GM18502 (cell line): ENCODE data around the gene RSBN1L.

Source experiments
- ATAC-seq: cut with Tn5 transposase; IDR thresholded peaks from one replicate; pipeline ENCODE4 v1.9.1; 2021; ENCODE audit warnings: mild to moderate bottlenecking; ENCODE audit not compliant: unreplicated experiment, poor library complexity

The RSBN1L gene

DNA sequence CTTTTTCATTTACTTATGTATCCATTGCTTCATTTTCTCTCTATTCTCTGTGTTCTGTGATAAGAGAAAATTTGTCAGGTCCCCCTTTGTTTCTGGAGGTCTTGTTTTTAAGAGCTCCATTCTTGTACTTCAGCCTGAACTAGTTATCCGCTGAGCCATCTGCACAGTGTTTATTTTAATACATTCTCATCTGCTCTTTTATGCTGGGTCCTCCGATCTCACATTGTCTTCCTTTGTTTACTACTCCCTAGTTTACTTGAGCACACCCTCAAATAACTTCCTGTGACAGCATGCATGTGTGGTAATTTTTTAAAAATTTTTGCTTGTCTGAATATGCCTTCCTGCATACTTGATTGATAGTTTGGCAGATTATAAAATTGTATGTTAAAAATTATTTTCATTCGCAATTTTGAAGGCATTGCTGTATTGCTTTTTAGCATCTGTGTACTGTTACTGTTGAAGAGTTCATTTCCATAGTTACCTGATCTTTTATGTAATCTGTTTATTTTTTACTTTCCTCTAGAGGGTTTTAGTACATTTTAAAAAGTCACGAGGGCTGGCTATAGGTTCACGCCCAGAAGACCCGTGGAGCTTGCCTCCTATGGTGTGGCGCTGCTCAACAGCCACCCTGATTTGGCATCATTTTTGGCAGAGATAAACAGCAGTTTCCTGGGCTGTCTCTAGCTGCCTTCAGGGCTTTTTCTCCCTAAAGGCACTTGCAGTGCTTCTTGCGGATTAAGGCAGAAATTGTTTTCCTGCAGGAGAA, 31.9 kb downstream of the RSBN1L start:
- no peak for ATAC-seq

DNA sequence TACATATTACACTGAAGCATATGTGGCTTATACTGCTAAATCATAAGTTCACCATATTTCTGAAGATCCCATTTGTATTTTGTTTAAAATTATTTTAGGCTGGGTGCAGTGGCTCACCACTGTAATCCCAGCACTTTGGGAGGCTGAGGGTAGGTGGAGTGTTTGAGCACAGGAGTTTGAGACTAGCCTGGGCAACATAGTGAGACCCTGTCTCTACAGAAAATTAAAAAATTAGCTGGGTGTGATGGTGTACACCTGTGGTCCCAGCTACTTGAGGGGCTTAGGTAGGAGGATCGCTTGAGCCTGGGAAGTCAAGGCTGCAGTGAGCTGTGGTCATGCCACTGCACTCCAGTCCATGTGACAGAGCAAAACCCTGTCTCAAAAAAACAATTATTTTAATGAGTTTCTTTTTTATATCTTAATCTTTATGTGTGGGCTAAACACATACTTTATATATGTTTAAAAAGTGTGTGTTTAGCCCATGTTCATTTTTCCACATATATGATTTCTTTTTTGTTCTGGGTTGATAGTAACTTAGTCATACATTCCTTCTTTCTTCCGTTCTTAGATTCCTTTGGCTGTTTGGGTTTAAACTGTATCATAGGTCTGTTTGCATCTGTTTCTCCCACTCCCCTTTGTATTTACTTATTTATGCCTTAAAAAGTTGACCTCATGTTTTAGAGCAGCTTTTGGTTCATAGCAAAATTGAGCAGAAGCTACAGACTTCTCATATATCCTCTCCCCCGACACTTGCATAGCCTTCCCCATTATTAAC, 33.5 kb downstream of the RSBN1L start:
- ATAC-seq, result no peak

DNA sequence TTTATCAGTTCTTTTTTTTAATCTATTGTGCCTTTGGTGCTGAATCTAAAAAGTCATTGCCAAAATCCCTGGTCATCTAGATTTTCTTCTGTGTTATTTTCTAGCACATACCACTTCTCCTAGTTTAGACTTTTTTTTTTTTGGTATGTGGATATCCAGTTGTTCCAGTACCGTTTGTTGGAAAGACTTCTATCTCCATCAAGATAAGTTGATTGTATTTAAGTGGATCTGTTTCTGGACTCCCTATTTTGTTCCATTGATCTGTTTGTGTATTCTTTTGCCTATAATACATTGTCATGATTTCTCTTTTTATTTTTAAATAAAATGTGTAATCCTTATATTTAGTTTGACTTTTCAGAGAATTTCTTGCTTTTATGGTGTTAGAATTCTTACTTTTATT, 35.5 kb downstream of the RSBN1L start:
- no peak for ATAC-seq

DNA sequence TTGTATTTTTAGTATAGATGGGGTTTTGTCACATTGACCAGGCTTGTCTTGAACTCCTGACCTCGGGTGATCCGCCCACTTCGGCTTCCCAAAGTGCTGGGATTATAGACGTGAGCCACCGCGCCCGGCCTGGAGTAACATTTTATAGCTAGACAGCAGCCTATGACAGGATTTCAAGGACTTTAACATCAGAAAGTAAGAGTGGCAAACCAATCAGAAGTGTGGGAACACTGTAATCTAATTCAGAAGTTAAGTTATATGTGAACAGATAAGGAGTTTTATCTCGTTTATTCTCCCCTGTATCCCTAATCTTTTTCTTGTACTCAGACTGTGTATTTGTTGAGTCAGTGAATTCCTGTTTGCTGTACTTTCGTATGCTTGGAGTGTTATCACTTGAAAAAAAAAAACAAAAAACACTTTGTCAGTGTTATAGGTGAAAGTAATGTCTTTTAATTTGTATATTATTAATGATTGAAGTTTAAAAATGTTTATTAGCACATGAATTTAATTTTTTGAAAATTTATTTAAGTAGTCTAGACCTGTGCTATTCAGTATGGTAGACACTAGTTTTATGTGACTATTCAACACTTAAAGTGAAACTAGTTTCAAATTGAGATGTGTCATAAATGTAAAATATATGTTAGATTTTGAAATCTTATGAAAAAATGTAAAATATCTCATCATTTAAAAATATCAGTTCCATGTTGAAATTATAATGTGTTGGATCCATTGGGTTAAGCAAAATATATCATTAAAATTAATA, 38.6 kb downstream of the RSBN1L start:
- ATAC-seq, result no peak

DNA sequence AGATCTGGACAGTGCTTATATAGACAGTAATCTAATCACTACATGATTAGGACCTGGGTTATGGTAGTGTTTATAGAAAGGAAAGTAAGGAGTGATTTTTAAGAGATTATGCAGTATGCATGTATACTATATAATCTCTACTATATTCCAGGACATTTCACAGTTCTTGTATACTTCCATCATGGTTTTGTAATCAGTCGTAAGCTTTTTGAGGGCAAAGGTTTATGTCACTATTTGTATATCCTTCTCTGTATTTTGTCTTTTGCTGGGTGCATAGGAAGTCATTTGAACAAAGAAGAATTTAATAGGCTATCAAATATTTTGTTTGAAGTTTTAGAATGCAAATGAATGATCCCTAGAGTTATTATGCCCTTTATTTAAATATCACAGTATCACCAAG, 39.2 kb downstream of the RSBN1L start:
- no peak for ATAC-seq

DNA sequence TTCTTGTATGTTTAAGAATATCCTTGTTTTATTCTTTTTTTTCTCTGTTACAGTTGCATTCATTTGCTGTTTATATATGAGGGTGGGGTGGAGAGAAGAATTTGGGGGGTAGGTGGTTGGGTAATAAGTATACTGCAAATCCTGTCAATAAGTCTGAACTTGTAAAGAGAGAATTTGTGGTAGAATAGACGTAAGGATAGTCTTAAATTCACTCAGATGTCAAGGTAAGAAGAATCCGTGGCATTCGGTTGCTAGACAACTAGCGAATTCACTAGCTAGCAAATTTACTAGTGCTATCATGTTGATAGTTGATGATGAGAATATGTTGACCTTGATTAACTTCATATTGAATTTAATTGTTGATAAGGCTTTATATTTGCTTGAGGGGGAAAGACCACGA, 40.7 kb downstream of the RSBN1L start:
- ATAC-seq, result no peak

DNA sequence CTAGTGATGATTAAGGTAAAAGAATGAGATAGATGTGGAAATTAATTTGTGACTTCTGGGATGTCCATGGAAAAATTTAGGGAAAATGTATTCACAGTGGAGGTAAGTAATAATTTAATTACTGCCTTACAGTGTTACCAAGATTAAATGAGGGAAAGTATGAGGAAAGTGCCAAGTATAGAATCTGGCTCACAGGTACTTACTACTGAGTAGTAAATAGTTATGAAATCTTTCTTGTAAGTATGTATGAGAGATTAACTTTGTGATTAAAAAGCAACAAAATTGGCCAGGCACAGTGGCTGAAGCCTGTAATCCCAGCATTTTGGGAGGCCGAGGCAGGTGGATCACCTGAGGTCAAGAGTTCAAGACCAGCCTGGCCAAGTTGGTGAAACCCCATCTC, 42.1 kb downstream of the RSBN1L start:
- ATAC-seq, result no peak

DNA sequence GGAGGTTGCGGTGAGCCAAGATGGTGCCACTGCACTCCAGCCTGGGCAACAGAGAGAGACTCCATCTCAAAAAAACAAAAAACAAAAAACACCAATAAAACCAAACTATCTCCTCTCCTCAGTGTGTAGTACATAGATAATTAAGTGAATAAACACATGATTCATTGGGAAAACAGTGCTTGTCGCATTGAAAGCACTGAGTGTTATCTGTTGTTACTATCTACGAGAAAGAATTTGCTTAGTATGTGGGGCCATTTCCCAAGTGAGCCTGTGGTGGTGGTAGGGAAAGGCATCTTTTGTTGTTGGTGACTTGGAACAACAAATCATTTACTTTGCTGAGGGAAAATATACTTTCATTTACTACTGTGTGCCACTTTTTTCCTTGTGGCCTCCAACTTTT, 42.6 kb downstream of the RSBN1L start:
- no peak for ATAC-seq

DNA sequence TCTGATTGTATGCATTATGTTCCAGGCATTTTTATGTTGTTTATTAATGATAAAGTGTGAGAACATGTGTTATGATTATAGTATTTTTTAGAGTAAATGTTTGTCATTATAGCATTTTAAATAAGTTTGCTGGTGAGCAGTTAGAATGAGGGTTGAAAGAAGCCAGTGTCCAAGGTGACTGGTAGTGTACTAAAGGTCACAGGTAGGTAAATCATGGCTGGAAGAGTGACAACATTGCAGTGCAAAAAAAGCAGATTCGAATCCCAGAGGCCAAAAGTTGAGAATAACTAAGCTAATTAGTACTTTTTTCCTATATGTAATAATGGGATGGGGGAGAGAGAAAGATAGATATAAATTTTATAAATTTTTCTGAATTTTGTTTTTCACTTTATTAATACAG, 44.0 kb downstream of the RSBN1L start:
- ATAC-seq, result no peak

DNA sequence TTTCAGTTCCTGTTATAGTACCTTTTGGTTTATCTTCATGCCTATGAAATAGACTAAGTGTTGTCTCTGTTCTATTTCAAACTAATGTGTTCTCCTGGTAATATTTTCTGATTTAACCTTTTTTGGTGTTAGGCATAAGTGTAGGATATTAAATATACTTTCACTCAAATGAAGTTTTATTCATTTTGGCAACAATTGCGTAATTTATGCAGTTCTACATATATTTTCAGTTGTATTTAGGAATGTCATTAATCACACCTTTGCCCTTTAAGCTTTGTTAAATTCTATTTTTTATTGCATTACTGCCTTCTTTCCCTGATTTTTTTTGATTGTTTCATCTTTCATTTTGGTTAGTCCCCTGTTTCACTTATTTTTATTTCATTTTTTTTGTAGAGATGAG, 47.3 kb downstream of the RSBN1L start:
- ATAC-seq, result no peak

DNA sequence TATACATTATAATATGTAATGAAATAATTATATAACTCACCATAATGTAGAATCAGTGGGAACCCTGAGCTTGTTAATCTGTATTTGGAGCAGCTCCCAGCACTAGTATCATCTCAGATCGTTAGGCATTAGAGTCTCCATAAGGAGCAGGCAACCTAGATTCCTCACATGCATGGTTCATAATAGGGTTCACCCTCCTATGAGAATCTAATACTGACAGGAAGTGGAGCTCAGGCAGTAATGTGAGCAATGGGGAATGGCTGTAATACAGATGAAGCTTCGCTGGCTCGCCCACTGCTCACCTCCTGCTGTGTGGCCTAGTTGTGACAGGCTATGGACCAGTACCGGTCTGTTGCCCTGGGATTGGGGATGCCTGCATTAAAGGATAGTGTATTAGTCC, 49.5 kb downstream of the RSBN1L start:
- ATAC-seq, result no peak

DNA sequence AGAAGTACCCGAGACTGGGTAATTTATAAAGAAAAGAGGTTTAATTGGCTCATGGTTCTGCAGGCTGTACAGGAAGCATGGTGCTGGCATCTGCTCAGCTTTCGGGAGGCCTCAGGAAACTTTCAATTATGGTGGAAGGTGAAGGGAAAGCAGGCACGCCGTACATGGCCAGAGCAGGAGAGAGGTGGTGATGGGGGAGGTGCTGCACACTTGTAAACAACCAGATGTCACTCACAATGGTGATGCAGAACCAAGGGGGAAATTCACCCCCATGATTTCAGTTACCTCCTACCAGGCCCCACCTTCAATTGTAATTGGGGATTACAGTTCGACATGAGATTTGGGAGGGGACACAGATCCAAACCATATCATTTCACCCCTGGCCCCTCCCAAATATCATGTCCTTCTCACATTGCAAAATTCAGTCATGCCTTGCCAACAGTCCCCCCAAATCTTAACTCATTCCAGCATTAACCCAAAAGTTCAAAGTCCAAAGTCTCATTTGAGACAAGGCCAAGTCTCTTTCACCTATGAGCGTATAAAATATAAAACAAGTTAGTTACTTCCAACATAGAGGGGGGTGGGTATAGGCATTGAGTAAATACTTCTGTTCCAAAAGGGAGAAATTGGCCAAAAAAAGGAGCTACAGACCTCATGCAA, 50.0 kb downstream of the RSBN1L start:
- no peak for ATAC-seq

DNA sequence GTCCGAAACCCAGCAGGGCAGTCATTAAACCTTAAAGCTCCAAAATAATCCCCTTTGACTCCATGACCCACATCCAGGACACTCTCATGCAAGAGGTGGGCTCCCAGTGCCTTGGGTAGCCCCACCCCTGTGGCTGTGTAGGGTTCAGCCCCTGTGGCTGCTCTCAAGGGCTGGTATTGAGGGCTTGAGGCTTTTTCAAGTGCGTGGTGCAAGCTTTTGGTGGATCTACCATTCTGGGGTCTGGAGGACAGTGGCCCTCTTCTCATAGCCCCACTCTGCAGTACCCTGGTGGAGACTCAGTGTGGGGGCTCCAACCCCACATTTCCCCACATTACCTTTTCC, 50.5 kb downstream of the RSBN1L start:
- no peak for ATAC-seq

DNA sequence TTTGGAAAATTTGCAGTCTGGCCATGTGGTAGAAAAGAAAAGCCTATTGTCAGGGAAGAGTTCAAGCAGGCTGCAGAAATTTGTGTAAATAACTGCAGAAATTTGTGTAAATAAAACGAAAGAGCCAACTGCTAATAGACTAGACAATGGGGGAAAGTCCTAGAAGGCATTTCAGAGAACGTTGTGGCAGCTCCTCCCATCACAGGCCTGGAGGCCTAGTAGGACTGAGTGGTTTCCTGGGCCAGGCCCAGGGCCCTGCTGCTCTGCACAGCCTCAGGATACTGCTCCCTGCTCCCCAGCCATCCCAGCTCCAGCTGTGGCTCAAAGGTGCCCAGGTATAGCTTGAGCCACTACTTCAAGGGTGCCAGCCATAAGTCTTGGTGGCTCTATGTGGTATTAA, 50.9 kb downstream of the RSBN1L start:
- no peak for ATAC-seq

DNA sequence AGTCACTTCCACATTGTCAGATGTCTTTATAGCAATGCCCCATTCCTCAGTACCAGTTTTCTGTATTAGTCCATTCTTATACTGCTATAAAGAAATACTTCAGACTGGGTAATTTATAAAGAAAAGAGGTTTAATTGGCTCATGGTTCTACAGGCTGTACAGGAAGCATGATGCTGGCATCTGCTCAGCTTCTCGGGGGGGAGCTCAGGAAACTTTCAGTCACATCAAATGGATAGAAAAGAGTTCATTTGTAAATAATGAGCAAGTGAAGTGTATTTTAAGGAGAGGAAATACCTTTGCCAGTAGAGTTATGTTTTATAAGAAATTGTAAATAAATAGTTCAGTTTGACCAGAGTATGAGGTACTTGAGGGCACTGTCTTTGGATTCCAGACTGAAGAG, 51.5 kb downstream of the RSBN1L start:
- no peak for ATAC-seq

DNA sequence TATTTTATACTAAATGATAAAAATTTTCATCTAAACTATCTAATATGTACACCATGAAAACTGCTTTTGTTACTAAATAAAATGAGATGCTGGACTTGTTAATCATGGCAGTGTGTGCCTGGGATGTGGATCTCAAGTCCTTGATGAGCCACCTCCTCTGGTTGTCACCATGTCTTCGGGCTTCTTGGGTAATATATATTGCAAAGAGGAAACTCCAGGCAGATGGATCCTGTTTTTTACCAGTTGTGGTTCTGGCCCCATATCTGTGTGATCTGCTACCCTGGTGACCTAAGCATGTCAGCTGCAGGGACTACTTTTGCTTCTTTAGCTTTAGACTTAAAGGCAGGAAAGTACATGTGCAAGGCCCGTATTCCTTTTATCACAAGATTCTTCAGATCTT, 55.8 kb downstream of the RSBN1L start:
- ATAC-seq, result no peak

DNA sequence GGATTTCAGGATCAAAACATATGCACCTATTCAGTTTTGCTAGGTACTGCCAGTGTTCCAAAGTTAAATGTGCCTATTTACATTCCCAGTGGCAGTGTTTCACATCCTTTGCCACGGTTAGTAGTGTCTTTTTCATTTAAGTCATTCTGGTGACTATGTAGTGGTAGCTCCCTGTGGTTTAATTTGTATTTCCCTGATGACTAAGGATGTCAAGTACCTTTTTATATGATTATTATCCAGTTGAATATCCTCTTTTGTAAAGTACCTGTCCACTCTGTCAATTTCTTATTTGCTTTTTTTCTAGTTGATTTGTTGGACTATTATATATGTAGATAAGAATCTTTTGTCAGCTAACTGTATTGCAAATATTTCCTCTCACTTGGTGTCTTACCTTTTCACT, 56.9 kb downstream of the RSBN1L start:
- no peak for ATAC-seq

DNA sequence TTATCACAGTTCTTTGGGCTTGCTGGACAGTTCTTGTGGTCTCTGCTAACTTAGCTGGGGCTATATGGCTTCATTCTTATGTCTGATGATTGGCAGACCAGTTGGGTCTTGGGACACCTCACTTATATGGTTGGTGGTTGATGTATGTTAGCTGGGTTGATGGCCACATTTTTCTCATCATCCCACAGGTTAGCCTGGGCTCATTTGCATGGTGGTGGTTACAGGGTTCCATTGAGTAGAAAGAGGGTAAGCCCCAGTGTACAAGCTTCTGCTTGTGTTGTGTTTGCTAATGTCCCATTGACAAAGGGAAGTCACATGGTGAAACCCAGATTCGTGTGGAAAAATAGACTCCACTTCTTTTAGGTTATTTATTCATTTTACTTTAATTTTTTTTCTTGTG, 61.3 kb downstream of the RSBN1L start:
- ATAC-seq, result peak; percentile 83

DNA sequence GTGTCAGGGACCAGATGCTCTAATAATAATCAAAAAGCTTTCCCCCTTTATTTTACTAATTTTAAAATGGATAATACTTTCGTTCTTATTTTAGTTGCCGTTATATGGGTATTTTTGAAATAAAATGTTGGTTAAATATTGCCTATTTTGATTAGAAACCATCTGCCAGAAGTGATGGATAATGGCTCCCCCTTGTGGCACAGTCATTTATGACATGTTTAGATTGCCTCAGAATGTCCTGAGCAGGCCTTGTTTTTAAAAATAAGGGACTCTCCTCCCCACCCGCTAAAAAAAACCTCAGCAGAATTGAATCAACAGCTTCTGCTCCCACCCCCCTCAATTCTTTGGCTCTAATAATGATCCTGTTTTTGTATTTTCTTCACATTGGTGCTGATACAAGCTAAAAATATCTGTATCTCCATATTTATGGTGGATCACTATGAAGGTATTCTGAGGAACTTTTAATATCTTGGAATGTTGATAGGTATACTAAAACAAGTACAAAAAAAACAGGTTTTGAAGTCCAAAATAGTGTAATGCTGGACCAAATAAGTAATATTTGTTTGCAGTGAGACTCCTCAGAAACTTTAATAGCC, 63.1 kb downstream of the RSBN1L start:
- ATAC-seq, result peak; percentile 38

DNA sequence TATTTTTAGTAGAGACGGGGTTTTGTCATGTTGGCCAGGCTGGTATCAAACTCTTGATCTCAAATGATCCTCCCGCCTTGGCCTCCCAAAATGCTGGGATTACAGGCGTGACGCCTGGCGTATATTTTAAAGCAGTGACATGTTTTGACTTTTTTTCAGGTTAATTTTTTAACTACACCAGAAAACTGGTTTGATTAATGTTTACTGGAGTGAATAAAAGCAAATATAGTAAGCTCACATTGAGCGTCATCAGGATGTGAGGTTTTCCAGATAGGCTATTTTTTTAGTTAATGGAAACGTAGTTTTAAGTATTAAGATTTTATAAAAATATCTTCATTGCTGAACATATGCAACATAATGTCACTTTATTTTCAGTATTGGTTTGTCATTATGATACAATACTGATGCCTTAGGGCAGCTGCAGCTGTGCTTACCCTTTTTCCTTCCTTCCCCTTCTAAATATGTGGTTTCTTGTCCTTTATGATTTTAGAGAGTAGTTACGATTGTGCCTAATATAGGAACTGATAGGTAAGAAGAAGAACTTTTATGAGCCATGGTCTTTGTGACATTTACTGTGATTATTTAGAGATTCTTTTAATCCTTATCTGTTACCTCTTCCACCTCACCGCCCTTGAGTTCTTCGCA, 64.7 kb downstream of the RSBN1L start:
- no peak for ATAC-seq
